HG03442 (cell line): ENCODE results near the gene CTU2.
"Not testable (repeated sequence)": the region's sequence is repeated elsewhere in the genome, so short reads cannot be mapped to it uniquely, and the experiment has no call there.

Experiments used
- ATAC-seq: cut with Tn5 transposase; IDR thresholded peaks from one replicate; pipeline ENCODE4 v1.9.1; 2021; ENCODE audit warnings: mild to moderate bottlenecking, moderate library complexity; ENCODE audit not compliant: unreplicated experiment

CTU2 gene

GRCh38 chr16:88706229-88706964 lies at the start of gene CTU2, which contains the start of gene RNF166:
TSS of gene CTU2 (plus strand) at chr16:88706503. CDS start at chr16:88706531, 28 bp downstream.
TSS of gene RNF166 (minus strand) at chr16:88706408. CDS start at chr16:88706325, 83 bp downstream.
- peak; percentile 50 for ATAC-seq

- no peak for ATAC-seq
These were observed 48.9 kb upstream of the CTU2 start for GRCh38 chr16:88657371-88657770.

- ATAC-seq: no peak
These were observed 47.6 kb upstream of the CTU2 start for GRCh38 chr16:88658714-88659113.

- ATAC-seq: no peak
These were observed 47.1 kb upstream of the CTU2 start for GRCh38 chr16:88659160-88659559.

- ATAC-seq: no peak
These were observed 44.8 kb upstream of the CTU2 start for GRCh38 chr16:88661468-88661867.

GRCh38 chr16:88662222-88662842 lies 44.0 kb upstream of the CTU2 start:
- no peak for ATAC-seq

GRCh38 chr16:88662843-88663606 lies 43.3 kb upstream of the CTU2 start, which contains the start of gene MVD:
TSS of gene MVD (minus strand) at chr16:88663091. CDS start at chr16:88663080, 11 bp downstream.
- ATAC-seq: peak; percentile 92

GRCh38 chr16:88665148-88665547 lies 41.2 kb upstream of the CTU2 start:
- ATAC-seq: no peak

- ATAC-seq: no peak
These were observed 40.7 kb upstream of the CTU2 start for GRCh38 chr16:88665570-88665969.

- ATAC-seq: no peak
These were observed 38.8 kb upstream of the CTU2 start for GRCh38 chr16:88667461-88667860.

GRCh38 chr16:88669493-88669892 lies 36.8 kb upstream of the CTU2 start:
- not testable (repeated sequence) for ATAC-seq

- ATAC-seq: no peak
These were observed 36.3 kb upstream of the CTU2 start for GRCh38 chr16:88669980-88670379.

- ATAC-seq: no peak
These were observed 34.5 kb upstream of the CTU2 start for GRCh38 chr16:88671806-88672205.

GRCh38 chr16:88672776-88673175 lies 33.5 kb upstream of the CTU2 start:
- no peak for ATAC-seq

GRCh38 chr16:88673716-88674379 lies 32.5 kb upstream of the CTU2 start:
- no peak for ATAC-seq

- no peak for ATAC-seq
These were observed 29.6 kb upstream of the CTU2 start for GRCh38 chr16:88676502-88677242.

- ATAC-seq: no peak
These were observed 28.6 kb upstream of the CTU2 start for GRCh38 chr16:88677721-88678120.

- ATAC-seq: no peak
These were observed 27.9 kb upstream of the CTU2 start for GRCh38 chr16:88678224-88678979.

GRCh38 chr16:88680554-88681083 lies 25.7 kb upstream of the CTU2 start:
- no peak for ATAC-seq
